Measurements from ENCODE around the gene ZBTB3.

DNA sequence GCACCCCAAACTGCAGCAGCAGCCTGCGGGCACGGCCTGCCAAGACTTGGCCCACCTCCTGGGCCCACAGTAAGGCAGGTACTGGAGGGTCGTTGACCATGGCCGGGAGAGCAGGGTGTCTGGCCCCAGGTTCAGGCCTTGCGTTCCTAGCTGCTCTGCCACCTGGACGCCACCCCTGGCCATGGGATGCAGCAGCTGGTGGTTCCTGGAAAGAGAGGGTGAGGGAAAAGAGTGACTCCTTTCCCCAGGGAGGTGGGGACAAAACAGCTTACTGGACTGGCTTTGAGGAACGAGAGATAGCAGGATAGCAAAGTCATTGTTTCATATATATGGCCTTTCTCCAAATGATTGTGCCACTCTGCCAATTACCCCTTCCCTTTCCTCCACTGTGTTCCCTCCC, 48.5 kb downstream of the ZBTB3 start:
- TF ChIP-seq, protein P1, sequence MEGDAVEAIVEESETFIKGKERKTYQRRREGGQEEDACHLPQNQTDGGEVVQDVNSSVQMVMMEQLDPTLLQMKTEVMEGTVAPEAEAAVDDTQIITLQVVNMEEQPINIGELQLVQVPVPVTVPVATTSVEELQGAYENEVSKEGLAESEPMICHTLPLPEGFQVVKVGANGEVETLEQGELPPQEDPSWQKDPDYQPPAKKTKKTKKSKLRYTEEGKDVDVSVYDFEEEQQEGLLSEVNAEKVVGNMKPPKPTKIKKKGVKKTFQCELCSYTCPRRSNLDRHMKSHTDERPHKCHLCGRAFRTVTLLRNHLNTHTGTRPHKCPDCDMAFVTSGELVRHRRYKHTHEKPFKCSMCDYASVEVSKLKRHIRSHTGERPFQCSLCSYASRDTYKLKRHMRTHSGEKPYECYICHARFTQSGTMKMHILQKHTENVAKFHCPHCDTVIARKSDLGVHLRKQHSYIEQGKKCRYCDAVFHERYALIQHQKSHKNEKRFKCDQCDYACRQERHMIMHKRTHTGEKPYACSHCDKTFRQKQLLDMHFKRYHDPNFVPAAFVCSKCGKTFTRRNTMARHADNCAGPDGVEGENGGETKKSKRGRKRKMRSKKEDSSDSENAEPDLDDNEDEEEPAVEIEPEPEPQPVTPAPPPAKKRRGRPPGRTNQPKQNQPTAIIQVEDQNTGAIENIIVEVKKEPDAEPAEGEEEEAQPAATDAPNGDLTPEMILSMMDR (IDR thresholded peaks at IDR 0.05) = no peak
- no peak for TF ChIP-seq POLR2A (IDR thresholded peaks at IDR 0.05)
